HepG2 (cell line): Measurements from ENCODE around the gene NPEPL1.

ENCODE experiments used
- AGO2 ChIP-seq: fragments of 200-400 bp; formaldehyde crosslinking; optimal IDR thresholded peaks from 2 replicates; pipeline ENCODE3; 2017; ENCODE audit warnings: mild to moderate bottlenecking, low read depth, low read length, moderate library complexity
- MXD4 ChIP-seq: IDR thresholded peaks from 2 replicates; pipeline ENCODE4 v1.6.1; 2016; ENCODE audit warnings: mild to moderate bottlenecking, missing biosample characterization, missing genetic modification reagents
- NR2C2 ChIP-seq: sonication (generic); formaldehyde crosslinking; IDR thresholded peaks from 2 replicates; pipeline ENCODE4 v1.4.0; 2020; ENCODE audit warnings: missing genetic modification reagents, mild to moderate bottlenecking, moderate library complexity, borderline replicate concordance
- ZNF282 ChIP-seq: fragments of 450-650 bp; IDR thresholded peaks from 2 replicates; pipeline ENCODE4 v1.6.1; 2018; ENCODE audit not compliant: partially characterized antibody
- ZNF317 ChIP-seq: sonication (generic); formaldehyde crosslinking; IDR thresholded peaks from 2 replicates; pipeline ENCODE4 v1.5.0; 2020; ENCODE audit warnings: mild to moderate bottlenecking, missing genetic modification reagents
- TF ChIP-seq, protein P1 (sequence below), 2 experiments: IDR thresholded peaks; 2 replicates each; pipeline ENCODE4 v1.6.1; 2011 to 2012; ENCODE audit warnings: low read length in 2 of 2, borderline replicate concordance in 1 of 2, low read depth in 1 of 2, mild to moderate bottlenecking in 1 of 2, moderate library complexity in 1 of 2
- TF ChIP-seq, protein P2 (sequence below): sonication (generic); formaldehyde crosslinking; IDR thresholded peaks from 2 replicates; pipeline ENCODE4 v1.5.0; 2020; ENCODE audit warnings: mild to moderate bottlenecking, missing genetic modification reagents, moderate library complexity

DNA sequence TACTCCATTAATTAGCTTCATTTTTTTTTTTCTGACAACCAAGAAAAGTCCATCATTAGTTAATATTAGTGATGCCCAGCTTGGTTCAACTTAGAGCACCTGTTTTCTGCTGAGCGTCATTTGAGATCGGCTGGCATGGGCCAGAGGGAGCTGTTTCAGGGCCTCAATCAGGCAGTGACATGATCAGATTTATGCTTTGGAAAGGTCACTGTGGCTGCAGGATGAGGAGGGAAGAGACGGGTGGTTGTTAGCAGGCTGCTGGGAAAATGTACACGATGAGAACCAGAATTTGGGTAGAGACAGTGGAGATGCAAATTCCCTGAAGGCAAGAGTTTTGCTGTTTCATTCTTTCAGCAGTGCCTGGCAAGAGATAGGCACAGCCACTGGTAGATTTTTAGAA is 45.9 kb upstream of the NPEPL1 start:
- TF ChIP-seq ZNF317 (CRISPR knock-in tag) (no peak), NR2C2 (no peak), MXD4 (CRISPR knock-in tag) (no peak), ZNF282 (no peak), AGO2 (no peak)
- TF ChIP-seq, protein P1, sequence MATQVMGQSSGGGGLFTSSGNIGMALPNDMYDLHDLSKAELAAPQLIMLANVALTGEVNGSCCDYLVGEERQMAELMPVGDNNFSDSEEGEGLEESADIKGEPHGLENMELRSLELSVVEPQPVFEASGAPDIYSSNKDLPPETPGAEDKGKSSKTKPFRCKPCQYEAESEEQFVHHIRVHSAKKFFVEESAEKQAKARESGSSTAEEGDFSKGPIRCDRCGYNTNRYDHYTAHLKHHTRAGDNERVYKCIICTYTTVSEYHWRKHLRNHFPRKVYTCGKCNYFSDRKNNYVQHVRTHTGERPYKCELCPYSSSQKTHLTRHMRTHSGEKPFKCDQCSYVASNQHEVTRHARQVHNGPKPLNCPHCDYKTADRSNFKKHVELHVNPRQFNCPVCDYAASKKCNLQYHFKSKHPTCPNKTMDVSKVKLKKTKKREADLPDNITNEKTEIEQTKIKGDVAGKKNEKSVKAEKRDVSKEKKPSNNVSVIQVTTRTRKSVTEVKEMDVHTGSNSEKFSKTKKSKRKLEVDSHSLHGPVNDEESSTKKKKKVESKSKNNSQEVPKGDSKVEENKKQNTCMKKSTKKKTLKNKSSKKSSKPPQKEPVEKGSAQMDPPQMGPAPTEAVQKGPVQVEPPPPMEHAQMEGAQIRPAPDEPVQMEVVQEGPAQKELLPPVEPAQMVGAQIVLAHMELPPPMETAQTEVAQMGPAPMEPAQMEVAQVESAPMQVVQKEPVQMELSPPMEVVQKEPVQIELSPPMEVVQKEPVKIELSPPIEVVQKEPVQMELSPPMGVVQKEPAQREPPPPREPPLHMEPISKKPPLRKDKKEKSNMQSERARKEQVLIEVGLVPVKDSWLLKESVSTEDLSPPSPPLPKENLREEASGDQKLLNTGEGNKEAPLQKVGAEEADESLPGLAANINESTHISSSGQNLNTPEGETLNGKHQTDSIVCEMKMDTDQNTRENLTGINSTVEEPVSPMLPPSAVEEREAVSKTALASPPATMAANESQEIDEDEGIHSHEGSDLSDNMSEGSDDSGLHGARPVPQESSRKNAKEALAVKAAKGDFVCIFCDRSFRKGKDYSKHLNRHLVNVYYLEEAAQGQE (IDR thresholded peaks at IDR 0.05; ENCODE audit: borderline replicate concordance in 1 of 2, low read depth in 1 of 2, low read length in 2 of 2) = no peak
- TF ChIP-seq, protein P2, sequence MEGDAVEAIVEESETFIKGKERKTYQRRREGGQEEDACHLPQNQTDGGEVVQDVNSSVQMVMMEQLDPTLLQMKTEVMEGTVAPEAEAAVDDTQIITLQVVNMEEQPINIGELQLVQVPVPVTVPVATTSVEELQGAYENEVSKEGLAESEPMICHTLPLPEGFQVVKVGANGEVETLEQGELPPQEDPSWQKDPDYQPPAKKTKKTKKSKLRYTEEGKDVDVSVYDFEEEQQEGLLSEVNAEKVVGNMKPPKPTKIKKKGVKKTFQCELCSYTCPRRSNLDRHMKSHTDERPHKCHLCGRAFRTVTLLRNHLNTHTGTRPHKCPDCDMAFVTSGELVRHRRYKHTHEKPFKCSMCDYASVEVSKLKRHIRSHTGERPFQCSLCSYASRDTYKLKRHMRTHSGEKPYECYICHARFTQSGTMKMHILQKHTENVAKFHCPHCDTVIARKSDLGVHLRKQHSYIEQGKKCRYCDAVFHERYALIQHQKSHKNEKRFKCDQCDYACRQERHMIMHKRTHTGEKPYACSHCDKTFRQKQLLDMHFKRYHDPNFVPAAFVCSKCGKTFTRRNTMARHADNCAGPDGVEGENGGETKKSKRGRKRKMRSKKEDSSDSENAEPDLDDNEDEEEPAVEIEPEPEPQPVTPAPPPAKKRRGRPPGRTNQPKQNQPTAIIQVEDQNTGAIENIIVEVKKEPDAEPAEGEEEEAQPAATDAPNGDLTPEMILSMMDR = no peak
